AG04449 (cell line): Measurements from ENCODE around the gene PBX3.

Source experiments
- CTCF ChIA-PET: fragments of 350-600 bp; formaldehyde crosslinking; extraction: SDS; loops from one replicate; lab custom pipeline; 2021; ENCODE audit warnings: antibody characterized with exemption; lab: Yijun Ruan, JAX
- POLR2A ChIA-PET: fragments of 400-600, 350-600 bp; formaldehyde crosslinking; extraction: SDS; loops from one replicate; lab custom pipeline; 2020; ENCODE audit warnings: antibody characterized with exemption, inconsistent platforms; lab: Yijun Ruan, JAX
- DNase-seq: peaks from one replicate; pipeline ENCODE4 v3.0.0-alpha.2; 2010; ENCODE audit warnings: low read depth, low spot score
- H3K4me3 ChIP-seq: 2 replicates; pipeline ENCODE4 v1.5.1; 2011; ENCODE audit warnings: low read depth, mild to moderate bottlenecking, control low read depth, low read length
- CTCF ChIP-seq: IDR thresholded peaks from one replicate; pipeline ENCODE4 v1.5.1; 2011; ENCODE audit warnings: mild to moderate bottlenecking, moderate library complexity, low read length, control low read depth, inconsistent platforms; ENCODE audit not compliant: insufficient read depth; ENCODE audit errors: missing control alignments

The PBX3 gene

GRCh38 chr9:125856331-125856730 lies 109.2 kb downstream of the PBX3 start:
- ChIA-PET POLR2A (no interaction called here), CTCF (interaction anchor here (0.7 to 1.9 kb wide), 3 partner anchors 9 to 18 kb away, joined by 3 to 7 read pairs (median 4); no protein-coding TSS in a partner anchor)
- DNase-seq: no peak
- no peak for TF ChIP-seq CTCF
- no peak overlapping the region for H3K4me3 ChIP-seq

- ChIA-PET CTCF (no interaction called here), POLR2A (no interaction called here)
- TF ChIP-seq CTCF: no peak
- H3K4me3 ChIP-seq: no peak overlapping the region
- no peak for DNase-seq
These were observed 114.4 kb downstream of the PBX3 start for GRCh38 chr9:125861405-125862058.

GRCh38 chr9:125863923-125864322 lies 116.8 kb downstream of the PBX3 start:
- no peak for TF ChIP-seq CTCF
- CTCF ChIA-PET: no interaction called here
- no peak for DNase-seq
- POLR2A ChIA-PET: no interaction called here
- H3K4me3 ChIP-seq: no peak overlapping the region

GRCh38 chr9:125867751-125868415 lies 120.7 kb downstream of the PBX3 start:
- POLR2A ChIA-PET: no interaction called here
- no peak for TF ChIP-seq CTCF
- no peak overlapping the region for H3K4me3 ChIP-seq
- DNase-seq: no peak
- CTCF ChIA-PET: interaction anchor here (0.6 to 1.0 kb wide), 2 partner anchors 11 to 17 kb away, joined by 3 to 4 read pairs; no protein-coding TSS in a partner anchor

- POLR2A ChIA-PET: no interaction called here
- no peak for DNase-seq
- no peak overlapping the region for H3K4me3 ChIP-seq
- CTCF ChIA-PET: no interaction called here
- TF ChIP-seq CTCF: no peak
These were observed 131.0 kb downstream of the PBX3 start for GRCh38 chr9:125878164-125878631.

- no peak overlapping the region for H3K4me3 ChIP-seq
- no peak for TF ChIP-seq CTCF
- CTCF ChIA-PET: no interaction called here
- POLR2A ChIA-PET: no interaction called here
- DNase-seq: no peak
These were observed 133.9 kb downstream of the PBX3 start for GRCh38 chr9:125881042-125881441.
